Astrocyte (in vitro differentiated cells and primary cell): ENCODE data around the gene SRPRA. TPM values are rescaled to one million over a fixed set of nuclear protein-coding genes. Genes with fewer than 3 reads are reported as not detected.

Experiments used
- DNase-seq: peaks from one replicate; pipeline ENCODE4 v3.0.0-alpha.2; 2010; ENCODE audit warnings: low read depth
- FAIRE-seq: peaks from 2 replicates; lab custom pipeline; 2011; peaks lifted over from hg19 to GRCh38; lab: Jason Lieb, UNC
- H2AFZ ChIP-seq: 2 replicates; pipeline ENCODE4 v1.6.0; 2012; ENCODE audit warnings: low read depth, low read length, inconsistent platforms
- H3K27ac ChIP-seq: 2 replicates; pipeline ENCODE4 v1.5.1; 2011; ENCODE audit warnings: low read depth, low read length, inconsistent platforms
- H3K27me3 ChIP-seq: 2 replicates; pipeline ENCODE4 v1.6.0; 2011; ENCODE audit warnings: low read length, inconsistent platforms; ENCODE audit not compliant: insufficient read depth
- H3K36me3 ChIP-seq: 2 replicates; pipeline ENCODE4 v1.5.1; 2011; ENCODE audit warnings: low read length, inconsistent platforms; ENCODE audit not compliant: insufficient read depth
- H3K4me1 ChIP-seq: 2 replicates; pipeline ENCODE4 v1.5.1; 2011; ENCODE audit warnings: low read length, inconsistent platforms; ENCODE audit not compliant: insufficient read depth
- H3K4me2 ChIP-seq: 2 replicates; pipeline ENCODE4 v1.6.0; 2012; ENCODE audit warnings: low read length, inconsistent platforms
- H3K4me3 ChIP-seq: 2 replicates; pipeline ENCODE4 v1.5.1; 2011; ENCODE audit warnings: low read depth, mild to moderate bottlenecking, low read length, inconsistent platforms; ENCODE audit not compliant: insufficient read depth
- H3K79me2 ChIP-seq: 2 replicates; pipeline ENCODE4 v1.6.0; 2012; ENCODE audit warnings: mild to moderate bottlenecking, low read length, inconsistent platforms; ENCODE audit not compliant: insufficient read depth
- H3K9ac ChIP-seq: 2 replicates; pipeline ENCODE4 v1.6.0; 2012; ENCODE audit warnings: mild to moderate bottlenecking, low read length, inconsistent platforms
- H3K9me3 ChIP-seq: 2 replicates; pipeline ENCODE4 v1.5.1; 2012; ENCODE audit warnings: low read depth, mild to moderate bottlenecking, low read length, inconsistent platforms; ENCODE audit not compliant: insufficient read depth
- H4K20me1 ChIP-seq: 2 replicates; pipeline ENCODE4 v1.6.0; 2012; ENCODE audit warnings: low read length, inconsistent platforms; ENCODE audit not compliant: insufficient read depth
- H3K27ac Mint-ChIP-seq: one replicate; pipeline ENCODE4 v1.8.0; 2021; ENCODE audit warnings: mild to moderate bottlenecking, mixed read lengths; ENCODE audit not compliant: unreplicated experiment
- H3K27me3 Mint-ChIP-seq: one replicate; pipeline ENCODE4 v1.8.0; 2021; ENCODE audit warnings: low read depth, mixed read lengths; ENCODE audit not compliant: unreplicated experiment
- H3K36me3 Mint-ChIP-seq: one replicate; pipeline ENCODE4 v1.8.0; 2021; ENCODE audit warnings: low read depth, mixed read lengths; ENCODE audit not compliant: unreplicated experiment
- H3K4me1 Mint-ChIP-seq: one replicate; pipeline ENCODE4 v1.8.0; 2021; ENCODE audit warnings: low read depth, mixed read lengths; ENCODE audit not compliant: unreplicated experiment
- H3K4me3 Mint-ChIP-seq: one replicate; pipeline ENCODE4 v1.8.0; 2021; ENCODE audit warnings: mild to moderate bottlenecking, moderate library complexity, mixed read lengths; ENCODE audit not compliant: unreplicated experiment
- H3K9me3 Mint-ChIP-seq: one replicate; pipeline ENCODE4 v1.8.0; 2021; ENCODE audit warnings: mild to moderate bottlenecking, mixed read lengths; ENCODE audit not compliant: unreplicated experiment
- CTCF ChIP-seq: IDR thresholded peaks from 2 replicates; pipeline ENCODE4 v1.5.1; 2011; ENCODE audit warnings: low read depth, mild to moderate bottlenecking, inconsistent platforms, low read length, moderate library complexity; ENCODE audit not compliant: insufficient read depth
- EZH2 ChIP-seq: IDR thresholded peaks from 2 replicates; pipeline ENCODE4 v1.6.1; 2012; ENCODE audit warnings: mild to moderate bottlenecking, low read length, inconsistent platforms; ENCODE audit not compliant: insufficient read depth
- total RNA-seq: library from RNA; stranded (reverse); gene quantifications from 2 replicates; pipeline ENCODE4 v1.2.1, GENCODE V29; 2021

SRPRA gene
- total RNA-seq, 1 donor from 2014 or later, result 74.6 TPM

GRCh38 chr11:126224647-126225294, 43.9 kb downstream of the SRPRA start:
- no peak for DNase-seq
- Mint-ChIP-seq H3K4me1 (peaks cover 6% of the 10 kb centered on the region), H3K9me3 (no peaks in the 10 kb centered on the region), H3K27ac (no peak overlapping the region), H3K36me3 (peaks cover 2% of the 10 kb centered on the region), H3K4me3 (no peak overlapping the region), H3K27me3 (no peaks in the 10 kb centered on the region)
- Histone ChIP-seq H3K79me2 (peaks cover 67% of the 10 kb centered on the region), H3K27me3 (no peaks in the 10 kb centered on the region), H3K4me1 (no peaks in the 10 kb centered on the region), H3K9me3 (no peaks in the 10 kb centered on the region), H3K36me3 (no peaks in the 10 kb centered on the region), H3K27ac (no peak overlapping the region), H3K4me2 (no peak overlapping the region), H2AFZ (no peak overlapping the region), H4K20me1 (peaks cover 72% of the 10 kb centered on the region), H3K4me3 (no peak overlapping the region), H3K9ac (no peak overlapping the region)
- no peak for TF ChIP-seq CTCF
- TF ChIP-seq EZH2, result no peak
- FAIRE-seq, result no peak

GRCh38 chr11:126219547-126219946, 49.1 kb downstream of the SRPRA start:
- no peaks in the 10 kb centered on the region for H3K4me1 ChIP-seq
- H2AFZ ChIP-seq, result no peak overlapping the region
- H3K9ac ChIP-seq, result no peak overlapping the region
- H3K36me3 Mint-ChIP-seq, result peaks cover 2% of the 10 kb centered on the region
- peaks cover 85% of the 10 kb centered on the region for H4K20me1 ChIP-seq
- no peak overlapping the region for H3K27ac ChIP-seq
- FAIRE-seq (no peak), DNase-seq (no peak)
- no peak overlapping the region for H3K27ac Mint-ChIP-seq
- H3K9me3 ChIP-seq, result no peaks in the 10 kb centered on the region
- H3K4me3 Mint-ChIP-seq, result no peak overlapping the region
- H3K79me2 ChIP-seq, result peaks cover 96% of the 10 kb centered on the region
- no peaks in the 10 kb centered on the region for H3K9me3 Mint-ChIP-seq
- H3K4me3 ChIP-seq, result no peak overlapping the region
- H3K27me3 ChIP-seq, result no peaks in the 10 kb centered on the region
- peaks cover 6% of the 10 kb centered on the region for H3K4me1 Mint-ChIP-seq
- H3K36me3 ChIP-seq, result no peaks in the 10 kb centered on the region
- no peaks in the 10 kb centered on the region for H3K27me3 Mint-ChIP-seq
- TF ChIP-seq EZH2 (no peak), CTCF (no peak)
- no peak overlapping the region for H3K4me2 ChIP-seq

- Mint-ChIP-seq H3K27ac (no peak overlapping the region), H3K9me3 (no peaks in the 10 kb centered on the region), H3K4me3 (no peak overlapping the region), H3K4me1 (peaks cover 6% of the 10 kb centered on the region), H3K27me3 (no peaks in the 10 kb centered on the region), H3K36me3 (no peaks in the 10 kb centered on the region)
- Histone ChIP-seq H4K20me1 (peaks cover 85% of the 10 kb centered on the region), H3K27me3 (no peaks in the 10 kb centered on the region), H3K4me1 (peaks cover 7% of the 10 kb centered on the region), H3K79me2 (peaks cover 95% of the 10 kb centered on the region), H3K9ac (no peak overlapping the region), H2AFZ (no peak overlapping the region), H3K4me2 (no peak overlapping the region), H3K9me3 (no peaks in the 10 kb centered on the region), H3K36me3 (no peaks in the 10 kb centered on the region), H3K4me3 (no peak overlapping the region), H3K27ac (no peak overlapping the region)
- no peak for FAIRE-seq
- no peak for TF ChIP-seq EZH2
- TF ChIP-seq CTCF, result no peak
- DNase-seq, result no peak
These were observed 51.2 kb downstream of the SRPRA start for GRCh38 chr11:126217491-126217890.
